KOPT-K1 (cell line): ENCODE results near the gene USP21.

ENCODE experiments used
- H3K27ac ChIP-seq: fragments of 200-600 bp; sonication (generic); 2 replicates; pipeline ENCODE4 v1.5.1; 2016; ENCODE audit warnings: antibody characterized with exemption, mild to moderate bottlenecking, low read depth, low read length; ENCODE audit not compliant: poor library complexity, severe bottlenecking
- H3K36me3 ChIP-seq: fragments of 200-600 bp; sonication (generic); 2 replicates; pipeline ENCODE4 v1.5.1; 2017; ENCODE audit warnings: antibody characterized with exemption, mild to moderate bottlenecking, low read length, moderate library complexity; ENCODE audit not compliant: insufficient read depth
- H3K9me3 ChIP-seq: fragments of 200-600 bp; sonication (generic); 2 replicates; pipeline ENCODE4 v1.5.1; 2017; ENCODE audit warnings: antibody characterized with exemption, low read length, mild to moderate bottlenecking; ENCODE audit not compliant: insufficient read depth, poor library complexity, severe bottlenecking

The USP21 gene

GRCh38 chr1:161190962-161191521 is 31.7 kb downstream of the USP21 start:
- Histone ChIP-seq H3K36me3 (no peaks in the 10 kb centered on the region), H3K27ac (no peak overlapping the region), H3K9me3 (no peaks in the 10 kb centered on the region)

GRCh38 chr1:161191971-161192370 is 32.7 kb downstream of the USP21 start:
- H3K9me3 ChIP-seq, result no peaks in the 10 kb centered on the region
- H3K27ac ChIP-seq, result no peak overlapping the region
- H3K36me3 ChIP-seq, result no peaks in the 10 kb centered on the region

- H3K36me3 ChIP-seq, result no peaks in the 10 kb centered on the region
- H3K9me3 ChIP-seq, result no peaks in the 10 kb centered on the region
- H3K27ac ChIP-seq, result no peak overlapping the region
Observed at GRCh38 chr1:161192476-161193465, 33.5 kb downstream of the USP21 start.

- no peaks in the 10 kb centered on the region for H3K36me3 ChIP-seq
- H3K9me3 ChIP-seq, result no peaks in the 10 kb centered on the region
- no peak overlapping the region for H3K27ac ChIP-seq
Observed at GRCh38 chr1:161193561-161194235, 34.4 kb downstream of the USP21 start.

GRCh38 chr1:161195171-161195570 is 35.9 kb downstream of the USP21 start:
- H3K36me3 ChIP-seq, result no peaks in the 10 kb centered on the region
- H3K9me3 ChIP-seq, result no peaks in the 10 kb centered on the region
- no peak overlapping the region for H3K27ac ChIP-seq

GRCh38 chr1:161196111-161196510 is 36.8 kb downstream of the USP21 start:
- no peaks in the 10 kb centered on the region for H3K36me3 ChIP-seq
- no peak overlapping the region for H3K27ac ChIP-seq
- H3K9me3 ChIP-seq, result no peaks in the 10 kb centered on the region

- H3K27ac ChIP-seq, result no peak overlapping the region
- no peaks in the 10 kb centered on the region for H3K36me3 ChIP-seq
- no peaks in the 10 kb centered on the region for H3K9me3 ChIP-seq
Observed at GRCh38 chr1:161196521-161197451, 37.5 kb downstream of the USP21 start.

GRCh38 chr1:161197560-161198193 is 38.4 kb downstream of the USP21 start:
- Histone ChIP-seq H3K36me3 (no peaks in the 10 kb centered on the region), H3K27ac (no peak overlapping the region), H3K9me3 (no peaks in the 10 kb centered on the region)

- H3K9me3 ChIP-seq, result no peaks in the 10 kb centered on the region
- no peak overlapping the region for H3K27ac ChIP-seq
- H3K36me3 ChIP-seq, result no peaks in the 10 kb centered on the region
Observed at GRCh38 chr1:161198194-161198896, 39.0 kb downstream of the USP21 start.

- peaks cover 5% of the 10 kb centered on the region; the same call in 1 of the 2 replicates for H3K36me3 ChIP-seq
- no peaks in the 10 kb centered on the region for H3K9me3 ChIP-seq
- H3K27ac ChIP-seq, result no peak within 1 kb of the TSS
Observed at GRCh38 chr1:161198897-161199431, 39.7 kb downstream of the USP21 start, which contains the start of gene ADAMTS4. ADAMTS4 (minus strand) TSS chr1:161199054; CDS start chr1:161198627, 427 bp downstream.

GRCh38 chr1:161199506-161200139 is 40.3 kb downstream of the USP21 start:
- H3K27ac ChIP-seq, result no peak overlapping the region
- no peaks in the 10 kb centered on the region for H3K9me3 ChIP-seq
- H3K36me3 ChIP-seq, result peaks cover 11% of the 10 kb centered on the region; the same call in 1 of the 2 replicates

GRCh38 chr1:161200421-161200991 is 41.2 kb downstream of the USP21 start:
- H3K36me3 ChIP-seq, result peaks cover 18% of the 10 kb centered on the region; the same call in 1 of the 2 replicates
- H3K27ac ChIP-seq, result no peak overlapping the region
- H3K9me3 ChIP-seq, result no peaks in the 10 kb centered on the region
